AG20443 (cell line): ENCODE data around the gene GABRA5.
"Not testable (repeated sequence)": the region's sequence is repeated elsewhere in the genome, so short reads cannot be mapped to it uniquely, and the experiment has no call there.

Experiments
- DNase-seq: peaks from one replicate; pipeline ENCODE4 v3.0.0; 2012; ENCODE audit warnings: low spot score, mixed read lengths

GABRA5 gene

DNA sequence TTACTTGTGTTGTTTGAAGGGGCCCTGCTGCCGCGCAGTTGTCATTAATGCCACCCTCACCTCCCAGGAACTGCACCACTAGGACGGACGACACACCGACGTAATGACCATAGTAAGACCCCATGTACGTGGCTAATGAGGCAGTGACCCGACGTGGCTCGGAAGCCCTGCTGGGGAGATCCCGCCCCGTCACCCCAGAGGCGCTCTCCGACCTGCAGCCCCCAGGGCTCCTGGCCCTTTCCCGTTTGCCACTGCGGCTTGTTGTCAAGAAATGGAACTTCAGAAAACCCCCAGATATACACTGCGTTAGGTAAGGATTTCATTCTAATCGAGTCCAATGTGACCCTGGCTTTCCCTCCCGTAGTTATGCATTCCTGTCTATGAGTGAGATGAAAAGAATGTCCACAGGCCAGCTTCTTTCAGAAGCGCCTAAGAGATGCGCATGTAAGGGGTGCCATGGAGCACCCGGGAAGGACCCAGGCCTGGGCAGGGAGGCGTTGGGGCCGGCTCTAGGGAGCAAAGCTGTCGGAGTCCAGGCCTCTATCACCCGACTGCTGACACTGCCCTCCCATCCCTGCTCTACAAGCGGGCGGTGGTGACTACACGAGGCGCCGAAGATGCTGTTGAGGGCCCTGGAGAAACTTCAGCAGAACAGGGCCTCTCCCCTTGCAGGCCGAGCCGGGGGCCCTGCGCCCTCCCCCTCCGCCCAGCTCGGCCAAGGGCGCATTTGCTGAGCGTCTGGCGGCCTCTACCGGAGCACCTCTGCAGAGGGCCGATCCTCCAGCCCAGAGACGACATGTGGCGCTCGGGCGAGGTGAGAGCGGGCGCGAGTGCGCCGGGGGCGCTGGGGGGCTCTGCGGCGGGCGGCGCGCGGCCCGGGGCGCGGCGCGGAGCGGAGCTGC, at the start of gene GABRA5:
Gene GABRA5, plus strand, starts transcription at position 765 of the 902 bp plus-strand sequence. CDS start 2,187 bp downstream, outside the sequence.
- DNase-seq: peak; percentile 57

DNA sequence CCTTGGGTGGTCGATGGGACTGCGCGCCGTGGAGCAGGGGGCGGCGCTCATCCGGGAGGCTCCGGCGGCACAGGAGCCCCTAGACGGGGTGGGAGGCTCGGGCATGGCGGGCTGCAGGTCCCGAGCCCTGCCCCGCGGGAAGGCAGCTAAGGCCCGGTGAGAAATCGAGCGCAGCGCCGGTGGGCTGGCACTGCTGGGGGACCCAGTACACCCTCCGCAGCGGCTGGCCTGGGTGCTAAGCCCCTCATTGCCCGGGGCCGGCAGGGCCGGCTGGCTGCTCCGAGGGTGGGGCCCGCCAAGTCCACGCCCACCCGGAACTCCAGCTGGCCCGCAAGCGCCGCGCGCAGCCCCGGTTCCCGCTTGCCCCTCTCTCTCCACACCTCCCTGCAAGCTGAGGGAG, 35.7 kb upstream of the GABRA5 start:
- DNase-seq: not testable (repeated sequence)

DNA sequence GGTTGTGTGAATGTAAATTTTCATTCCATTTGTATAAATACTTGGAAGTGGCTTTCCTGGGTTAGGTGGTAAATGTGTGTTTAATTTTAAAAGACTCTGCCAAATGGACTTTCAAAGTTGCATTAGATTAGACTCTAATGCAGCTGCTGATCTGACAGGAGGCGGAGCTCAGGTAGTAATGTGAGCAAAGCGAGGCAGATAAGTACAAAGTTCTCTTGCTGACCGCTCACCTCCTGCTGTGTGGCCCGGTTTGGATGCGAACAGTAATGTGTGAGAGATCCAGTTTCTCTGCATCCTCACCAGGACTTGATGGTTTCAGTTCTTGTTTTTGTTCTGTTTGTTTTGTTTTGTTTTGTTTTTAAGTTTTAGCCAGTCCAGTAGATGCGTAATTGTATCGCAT, 34.9 kb upstream of the GABRA5 start:
- DNase-seq: no peak

DNA sequence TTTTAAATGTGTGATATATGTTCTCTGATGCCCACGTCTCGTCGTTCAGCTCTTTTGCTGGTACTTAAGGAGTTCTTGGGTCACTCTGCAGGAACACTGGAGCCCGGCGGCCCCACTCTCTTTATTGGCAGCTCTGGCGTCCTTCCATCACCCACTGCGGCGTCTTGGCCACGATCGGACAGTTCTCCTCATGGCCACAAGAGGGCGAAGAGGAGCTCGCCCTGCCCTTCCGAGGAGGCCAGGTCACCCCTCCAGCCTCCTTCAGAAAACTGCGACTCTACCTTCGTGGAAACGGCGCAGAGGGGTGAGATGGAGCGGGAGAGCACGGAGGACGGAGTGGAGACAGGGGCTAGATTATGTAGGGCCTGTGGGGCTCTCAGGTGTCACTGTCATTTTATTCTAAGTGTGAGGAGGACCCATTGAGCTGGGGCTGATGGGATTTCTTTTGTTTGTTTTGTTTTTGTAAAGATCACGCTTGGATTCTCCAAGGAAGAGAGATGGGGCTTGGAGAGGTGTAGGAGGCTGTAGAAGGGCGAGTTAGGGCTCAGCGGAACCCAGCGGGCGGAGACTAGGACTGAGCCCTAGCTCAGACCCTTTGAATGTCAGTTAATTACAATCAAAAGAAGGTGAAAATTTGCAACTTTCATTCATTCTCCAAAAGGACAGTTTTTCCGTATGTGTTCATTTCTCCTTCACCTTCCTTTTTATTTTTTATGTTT, 28.0 kb upstream of the GABRA5 start:
- DNase-seq: peak; percentile 44

DNA sequence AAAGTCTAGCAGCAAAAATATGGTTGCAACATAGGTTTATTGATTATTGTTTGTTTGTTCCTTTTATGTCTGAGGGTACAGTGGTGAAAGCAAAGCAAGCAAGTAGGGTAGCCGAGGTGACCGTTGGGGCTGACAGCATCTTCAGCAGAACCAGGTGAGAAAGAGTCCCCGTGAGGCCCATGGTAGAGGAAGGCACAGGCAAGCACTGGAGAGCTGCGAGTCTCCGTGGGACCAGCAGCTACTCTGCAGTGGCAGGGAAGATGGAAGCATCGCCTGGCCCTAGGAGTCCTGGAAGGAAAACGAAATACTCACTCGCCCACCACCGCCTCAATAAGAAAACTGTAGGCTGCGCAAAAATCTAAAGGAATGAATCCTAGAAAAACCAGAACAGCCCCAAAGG, 25.3 kb upstream of the GABRA5 start:
- DNase-seq: no peak

DNA sequence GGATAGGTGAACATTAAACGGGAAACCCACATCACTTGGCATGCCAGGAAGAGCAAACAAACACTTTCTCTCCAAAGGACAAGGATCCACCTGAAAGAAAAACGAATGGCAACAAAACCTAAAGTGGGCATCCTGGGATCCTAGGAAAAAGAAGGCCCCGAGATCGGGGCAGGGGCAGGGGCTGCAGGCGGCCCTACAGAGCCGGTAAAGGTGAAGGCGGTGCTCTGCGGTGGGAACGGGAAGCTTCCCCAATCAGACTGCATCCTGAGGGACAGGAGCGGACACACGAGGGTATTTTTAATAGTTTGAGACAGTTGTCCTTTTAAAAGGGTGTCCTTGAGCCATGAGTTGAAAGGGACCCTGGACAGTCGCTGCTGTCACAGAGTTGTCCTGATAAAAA, 24.9 kb upstream of the GABRA5 start:
- DNase-seq: no peak

DNA sequence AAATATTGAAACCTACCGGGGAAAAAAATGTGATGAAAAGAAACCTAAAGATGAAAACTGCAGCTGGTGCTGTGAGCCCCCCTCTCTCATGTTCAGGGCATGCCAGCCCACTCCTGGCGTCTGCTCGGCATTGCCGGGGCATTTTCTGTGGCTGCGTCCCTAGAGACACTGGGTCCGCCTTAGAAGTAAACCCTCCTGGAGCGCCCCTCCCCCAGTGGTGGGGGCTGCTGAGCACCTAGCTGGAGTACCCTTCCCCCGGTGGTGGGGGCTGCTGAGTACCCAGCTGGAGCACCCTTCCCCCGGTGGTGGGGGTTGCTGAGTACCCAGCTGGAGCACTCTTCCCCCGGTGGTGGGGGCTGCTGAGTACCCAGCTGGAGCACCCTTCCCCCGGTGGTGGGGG, 24.5 kb upstream of the GABRA5 start:
- no peak for DNase-seq

DNA sequence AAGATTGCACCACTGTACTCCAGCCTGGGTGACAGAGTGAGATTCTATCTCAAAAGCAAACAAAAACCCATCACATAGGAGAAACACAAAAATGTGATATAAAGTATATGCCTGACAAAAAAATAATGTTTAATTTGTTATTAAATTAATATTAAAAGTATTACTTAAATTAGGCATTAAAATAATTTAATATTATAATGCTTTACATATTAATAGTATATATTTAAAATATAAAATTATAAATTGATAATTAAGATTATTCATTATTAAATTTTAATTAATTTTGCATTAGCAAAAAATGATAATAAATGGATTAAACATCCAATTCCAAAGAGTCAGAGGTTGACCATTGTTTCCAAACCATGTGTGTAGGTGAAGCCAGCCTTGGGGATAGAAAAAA, 22.0 kb upstream of the GABRA5 start:
- DNase-seq: no peak

DNA sequence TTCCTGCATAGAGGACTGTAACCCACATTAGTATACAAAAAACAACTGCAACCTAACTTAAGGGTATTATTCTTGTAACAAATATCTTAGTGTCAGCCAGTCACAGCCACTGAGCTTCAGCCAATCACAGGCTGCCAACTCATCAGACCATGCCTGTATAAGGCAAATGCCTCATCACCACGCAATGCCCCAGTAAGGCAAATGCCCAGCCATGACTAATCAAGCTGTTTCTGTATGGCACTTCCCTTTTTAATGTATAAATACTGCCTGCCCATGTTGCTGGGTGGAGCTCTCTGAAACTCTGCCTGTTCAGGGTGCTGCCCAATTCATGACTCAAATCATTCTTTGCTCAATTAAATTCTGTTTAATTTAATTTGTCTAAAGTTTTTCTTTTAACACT, 18.4 kb upstream of the GABRA5 start:
- no peak for DNase-seq

DNA sequence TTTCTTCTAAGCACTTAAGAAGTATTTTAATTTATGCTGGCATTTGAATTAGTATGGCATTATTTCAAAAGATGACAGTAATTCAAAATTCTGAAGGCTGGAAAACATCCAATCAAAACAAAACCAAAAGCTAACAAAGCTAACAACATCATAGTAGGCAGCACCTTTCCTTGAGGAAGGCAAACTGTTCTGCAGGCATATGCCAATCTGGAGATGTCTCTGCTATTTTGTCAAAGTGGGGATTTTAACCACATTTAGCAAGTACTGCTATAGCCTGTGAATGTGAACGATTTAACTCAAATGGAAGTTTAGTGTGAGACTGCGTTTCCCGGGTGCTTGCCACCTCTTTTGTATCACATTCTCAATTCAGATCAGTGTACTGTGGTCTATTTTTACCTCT, 16.7 kb upstream of the GABRA5 start:
- DNase-seq: no peak

DNA sequence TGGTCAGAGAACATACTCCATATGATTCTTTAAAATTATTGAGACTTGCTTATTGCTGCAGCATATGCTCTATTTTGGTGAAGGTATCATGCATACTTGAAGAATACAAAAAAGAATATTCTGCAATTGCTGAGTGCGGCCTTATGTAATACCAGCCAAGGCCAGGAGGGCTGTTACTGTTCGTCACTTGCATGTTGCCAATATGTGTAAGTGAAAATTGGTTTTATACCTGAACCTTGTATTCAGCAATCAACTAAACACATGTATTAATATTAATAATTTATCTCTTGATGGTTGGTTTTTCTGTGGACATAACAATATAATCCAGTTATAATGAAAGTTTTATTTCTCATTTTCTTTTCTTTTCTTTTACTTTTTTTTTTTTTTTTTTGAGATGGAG, 13.9 kb upstream of the GABRA5 start:
- DNase-seq: no peak

DNA sequence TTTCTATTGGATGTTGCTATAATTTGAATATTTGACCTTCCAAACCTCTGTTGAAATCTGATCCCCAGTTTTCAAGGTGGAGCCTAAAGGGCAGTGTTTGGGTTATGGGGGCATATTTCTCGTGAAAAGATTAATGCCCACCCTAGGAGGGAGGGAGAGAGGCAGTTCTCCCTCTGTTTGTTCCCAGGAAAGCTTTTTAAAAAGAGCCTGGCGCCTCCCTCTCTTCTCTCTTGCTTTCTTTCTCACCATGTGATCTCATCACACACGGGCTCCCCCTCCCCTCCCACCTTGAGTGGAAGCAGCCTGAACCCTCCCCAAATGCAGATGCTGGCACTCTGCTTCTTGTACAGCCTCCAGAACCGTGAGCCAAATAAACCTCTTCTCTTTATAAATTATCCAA, 12.4 kb upstream of the GABRA5 start:
- DNase-seq: no peak

DNA sequence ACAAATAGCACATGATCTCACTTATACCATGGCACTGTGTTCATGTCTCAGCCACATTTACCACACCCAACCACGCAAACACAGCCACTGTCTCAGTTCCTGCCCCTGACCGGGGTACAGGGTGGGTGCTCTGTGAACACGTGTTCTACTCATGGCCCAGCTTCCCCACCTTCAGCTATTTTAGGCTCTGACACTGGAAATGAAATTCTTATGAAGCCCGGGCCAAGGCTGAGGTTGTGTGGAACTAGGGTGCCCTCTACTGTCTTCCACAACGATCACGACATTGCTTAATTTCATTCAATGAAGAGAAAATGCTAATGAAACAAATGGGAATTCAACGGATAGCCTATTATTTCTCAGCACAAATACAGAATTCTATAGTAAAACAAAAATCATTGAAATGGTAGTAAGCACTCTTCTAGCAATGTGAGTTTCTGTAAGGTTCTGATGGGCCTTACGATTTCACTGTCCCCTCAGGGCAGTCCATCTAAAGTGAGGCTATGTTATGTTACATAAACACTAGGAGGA, 2.1 kb upstream of the GABRA5 start:
- DNase-seq: peak; percentile 71

DNA sequence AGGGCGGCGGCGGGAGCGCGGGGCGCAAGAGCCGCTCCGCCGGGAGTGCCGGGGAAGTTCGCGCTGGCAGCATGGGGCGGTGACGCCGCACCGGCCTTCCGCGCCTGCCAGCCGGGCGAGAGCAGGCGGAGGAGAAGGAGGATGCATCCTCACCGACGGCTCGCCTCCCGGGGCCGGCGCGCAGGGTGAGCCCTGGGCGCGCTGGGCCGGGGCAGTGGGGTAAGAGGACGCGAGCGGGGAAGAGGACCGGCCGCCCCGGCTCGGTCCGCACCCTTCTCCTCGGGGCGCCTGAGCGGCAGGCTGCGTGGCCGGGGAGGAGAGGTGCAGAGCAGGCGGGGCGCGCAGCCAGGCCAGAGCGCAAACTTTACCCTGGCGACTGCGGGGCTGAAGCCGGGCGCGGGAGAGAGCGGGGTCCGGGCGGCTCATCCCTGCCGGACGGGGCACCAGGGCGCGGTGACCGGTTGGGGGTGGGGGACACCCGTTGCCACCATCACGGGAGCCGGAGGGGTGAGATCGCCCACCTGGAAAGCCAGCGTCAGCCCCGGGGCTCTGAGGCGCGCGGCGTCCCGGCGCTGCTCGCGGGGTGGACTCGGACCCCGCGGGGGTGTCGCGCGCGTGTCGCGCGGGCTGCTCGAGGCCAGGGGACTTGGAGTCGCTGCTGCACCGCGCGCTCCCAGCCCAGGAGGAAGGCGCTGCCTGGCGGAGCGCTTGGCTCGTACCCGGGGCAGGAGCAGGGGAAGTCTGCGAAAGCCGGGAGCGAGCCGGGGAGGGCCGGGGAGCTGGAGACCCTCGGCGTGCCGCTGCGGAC, 542 bp downstream of the GABRA5 start:
- peak; percentile 48 for DNase-seq

DNA sequence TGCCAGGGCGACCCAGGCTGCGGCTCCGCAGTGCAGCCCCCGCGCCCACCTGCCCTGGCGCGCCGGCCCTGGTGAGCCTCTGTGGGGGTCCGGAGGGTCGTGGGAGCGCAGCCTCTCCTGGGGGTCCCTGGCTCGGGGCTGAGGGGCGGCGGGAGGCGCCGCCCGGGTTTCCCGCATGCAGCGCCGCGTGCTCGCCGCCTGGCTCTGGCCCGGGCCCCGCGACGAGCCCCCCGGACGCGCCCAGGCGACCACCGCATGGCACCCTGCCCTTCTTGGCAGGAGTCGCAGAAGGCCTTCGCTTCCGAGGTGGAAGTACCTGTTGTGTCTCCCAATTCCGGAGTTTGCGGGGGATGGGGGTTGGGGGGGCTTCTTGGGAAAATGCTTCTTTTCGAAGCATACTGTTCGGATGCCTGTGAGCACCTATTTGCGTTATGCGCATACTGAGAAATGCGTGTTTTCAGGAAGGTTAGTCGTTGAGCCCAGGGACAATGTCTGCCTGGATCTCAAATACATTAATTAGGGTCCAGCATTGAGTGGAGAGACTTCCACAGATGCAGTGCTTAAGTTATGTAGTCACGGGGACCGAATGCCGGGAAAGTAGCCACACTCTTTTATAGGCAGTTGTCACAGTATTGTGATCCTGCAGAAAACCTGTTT, 1.3 kb downstream of the GABRA5 start:
- DNase-seq: no peak

DNA sequence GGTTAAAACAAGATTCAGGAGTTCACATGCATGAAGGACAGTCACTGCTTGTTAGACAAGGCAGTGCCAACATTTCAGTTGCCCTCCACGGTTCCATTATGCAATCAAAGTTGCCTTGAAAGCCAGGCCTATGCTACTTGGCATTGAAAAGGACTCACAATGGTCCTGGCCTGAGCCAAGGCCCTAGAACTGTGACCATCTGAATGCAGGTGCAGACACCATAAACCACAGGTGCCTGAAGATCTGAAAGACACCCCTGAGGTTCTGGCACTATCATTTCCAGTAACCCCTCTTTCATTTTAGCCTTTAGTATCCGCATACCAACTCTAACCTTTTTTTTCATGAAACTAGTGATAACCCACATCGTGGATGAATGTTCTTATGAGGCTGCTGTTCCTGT, 2.8 kb downstream of the GABRA5 start:
- DNase-seq: no peak

DNA sequence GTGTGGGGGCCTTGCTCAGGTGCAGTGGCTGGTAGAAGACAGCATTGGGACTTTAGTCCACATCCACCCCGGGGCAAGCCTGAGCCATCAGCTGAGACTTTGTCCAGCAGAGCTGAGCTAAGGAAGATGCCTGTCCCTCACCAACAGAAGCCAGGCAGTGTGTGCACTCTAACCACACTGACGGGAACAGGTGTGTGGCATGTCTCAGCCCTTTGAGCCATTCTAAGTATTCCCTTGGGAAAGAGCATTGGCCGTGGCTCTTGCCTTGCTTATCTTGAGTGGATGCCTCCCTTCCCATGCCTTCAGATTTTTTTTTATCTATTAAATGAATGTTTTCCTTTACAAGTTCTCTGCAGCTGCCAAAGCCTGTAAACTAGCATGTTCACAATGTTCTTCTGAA, 3.5 kb downstream of the GABRA5 start:
- DNase-seq: no peak

DNA sequence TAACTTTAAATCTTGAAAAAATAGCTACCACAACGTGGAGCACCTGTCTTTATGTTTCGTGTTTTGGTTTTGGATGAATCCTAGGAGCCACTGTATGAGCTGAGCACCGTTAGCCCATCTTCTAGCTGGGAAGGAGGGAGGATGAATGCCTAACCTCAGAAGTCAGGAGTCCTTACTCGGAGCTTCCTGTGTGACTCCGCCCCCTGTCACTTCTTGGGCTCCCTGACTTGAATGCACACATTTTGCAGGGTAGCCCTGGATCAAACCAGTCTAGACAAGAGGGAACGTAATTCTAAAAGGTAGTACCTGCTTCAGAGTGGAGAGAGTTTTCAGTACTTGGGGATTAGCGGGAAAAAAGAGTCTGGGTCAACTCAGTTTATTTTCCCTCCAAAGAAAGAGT, 5.3 kb downstream of the GABRA5 start:
- DNase-seq: no peak

DNA sequence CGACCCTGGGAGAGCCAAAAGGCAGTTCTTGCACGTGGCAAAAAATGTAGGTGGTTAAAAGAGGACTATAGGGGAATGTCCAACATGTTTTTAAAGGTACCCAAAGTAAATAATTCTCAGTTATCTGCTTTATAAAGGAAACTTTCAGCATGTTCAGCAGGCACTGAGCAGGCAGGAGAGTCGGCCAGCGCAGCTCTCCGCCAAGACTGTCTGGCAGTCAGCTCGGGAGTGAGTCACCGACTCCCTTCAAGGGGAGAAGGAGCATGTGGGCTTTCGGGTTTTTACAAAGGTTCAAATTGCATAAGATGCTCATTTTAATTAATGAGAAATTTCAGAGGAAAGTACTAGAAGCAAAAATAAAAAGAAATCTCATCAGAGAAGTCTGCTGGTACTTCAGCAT, 7.0 kb downstream of the GABRA5 start:
- peak; percentile 76 for DNase-seq

DNA sequence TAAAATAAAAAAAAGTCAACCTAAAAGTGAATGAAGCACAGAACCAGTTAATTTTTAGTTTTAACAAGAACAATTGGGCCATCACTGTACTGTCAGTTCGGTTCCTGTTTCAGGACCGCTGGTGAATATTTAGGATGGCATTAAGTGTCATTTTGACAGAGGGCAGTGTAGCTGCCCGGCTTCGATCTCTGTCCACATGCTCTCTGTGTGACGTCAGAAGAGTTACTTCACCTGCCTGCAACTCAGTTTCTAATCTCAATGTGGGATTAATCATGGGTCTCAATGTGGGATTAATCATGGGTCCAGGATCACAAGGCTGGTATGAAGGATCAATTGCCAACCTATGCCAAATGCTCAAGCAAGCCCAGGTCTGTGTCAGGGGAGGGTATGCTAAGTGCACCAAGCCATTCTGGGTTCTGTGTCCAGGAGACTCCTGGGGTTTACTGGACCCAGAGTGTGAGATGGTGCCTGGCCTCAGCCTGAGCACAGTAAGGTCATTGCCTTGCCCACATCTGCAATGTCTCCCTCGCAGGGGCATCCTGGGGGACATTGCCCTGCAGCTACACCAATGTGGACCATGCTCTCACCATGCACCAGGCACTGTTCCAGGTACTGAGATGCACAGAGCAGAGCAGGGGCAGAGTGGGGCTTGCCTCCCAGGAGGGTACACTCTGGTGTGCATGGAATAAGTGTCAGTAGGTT, 8.1 kb downstream of the GABRA5 start:
- no peak for DNase-seq

DNA sequence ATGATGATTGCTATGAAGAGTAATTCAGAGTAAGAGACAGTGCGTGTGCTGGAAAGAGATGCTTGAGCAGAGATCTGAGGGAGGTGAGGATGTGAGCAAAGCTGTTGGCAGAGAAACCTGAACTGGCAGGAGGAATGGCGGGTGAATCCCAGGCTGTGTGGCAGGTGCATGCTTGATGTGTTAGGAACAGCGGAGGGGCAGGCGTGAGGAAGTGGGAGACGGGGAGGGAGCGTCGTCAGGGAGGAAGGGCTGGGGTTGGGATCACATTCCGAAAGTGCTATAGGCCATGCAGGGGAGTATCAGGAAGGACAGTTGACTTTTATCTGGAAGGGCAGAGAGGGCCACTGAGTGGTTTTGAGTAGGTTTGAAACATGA, 8.6 kb downstream of the GABRA5 start:
- DNase-seq: no peak
